Measurements from ENCODE around the gene ZG16. TPM values are rescaled to one million over a fixed set of nuclear protein-coding genes. Genes with fewer than 3 reads are reported as not detected.

ZG16 gene
- total and polyA plus RNA-seq, 9 of the 15 experiments (the other 6 are each of a cell fraction or from before 2014, with no cell fraction given) = 0.04 TPM; not detected in 8

- TF ChIP-seq ZNF609 (CRISPR knock-in tag; IDR thresholded peaks at IDR 0.05; ENCODE audit: borderline replicate concordance) (0 out of 2 replicates have a peak, but pooled peaks have one; percentile 53), ZNF41 (CRISPR knock-in tag; conservative IDR thresholded peaks at IDR 0.05) (no peak), ZBTB2 (IDR thresholded peaks at IDR 0.05) (no peak), HBP1 (CRISPR knock-in tag; IDR thresholded peaks at IDR 0.05) (no peak), ZNF766 (CRISPR knock-in tag; conservative IDR thresholded peaks at IDR 0.05) (no peak), RNF2 (IDR thresholded peaks at IDR 0.05) (no peak), RAD21 (CRISPR knock-in tag; conservative IDR thresholded peaks at IDR 0.05 in 1 of 2, IDR thresholded peaks at IDR 0.05 in 1 of 2) (peak in 1 of 2 experiments; percentile 49; a peak in 2 of 4 replicates), HES1 (IDR thresholded peaks at IDR 0.05; ENCODE audit: low read depth) (no peak), RBFOX2 (IDR thresholded peaks at IDR 0.05; ENCODE audit: low read depth, low read length) (peak; percentile 52), ATF7 (IDR thresholded peaks at IDR 0.05) (peak; percentile 41; the same call in 1 of the 2 replicates), GTF2F1 (IDR thresholded peaks at IDR 0.05; ENCODE audit: low read depth, low read length) (no peak), PHB (CRISPR knock-in tag; IDR thresholded peaks at IDR 0.05) (no peak), LEF1 (IDR thresholded peaks at IDR 0.05) (no peak), BDP1 (IDR thresholded peaks at IDR 0.05; ENCODE audit: insufficient read depth, insufficient read length) (no peak), PRPF4 (IDR thresholded peaks at IDR 0.05; ENCODE audit: insufficient read depth, low read depth, low read length, poor library complexity, severe bottlenecking) (no peak), ZNF668 (CRISPR knock-in tag; IDR thresholded peaks at IDR 0.05) (no peak), ZNF197 (CRISPR knock-in tag; IDR thresholded peaks at IDR 0.05; ENCODE audit: low read depth) (0 out of 2 replicates have a peak, but pooled peaks have one; percentile 37), POLR2A (conservative IDR thresholded peaks at IDR 0.05) (no peak), MCM2 (IDR thresholded peaks at IDR 0.05; ENCODE audit: low read depth) (no peak), DNMT1 (IDR thresholded peaks at IDR 0.05) (no peak), EZH2 (IDR thresholded peaks at IDR 0.05; ENCODE audit: borderline replicate concordance, low read depth, low read length) (no peak)
Measured at GRCh38 chr16:29784901-29785500, 6.9 kb downstream of the ZG16 start (continued).
